Measurements from ENCODE around the gene ZNF786. TPM values are rescaled to one million over a fixed set of nuclear protein-coding genes. Genes with fewer than 3 reads are reported as not detected.

Gene ZNF786
- total and polyA plus RNA-seq, 9 of the 15 experiments (the other 6 are each of a cell fraction or from before 2014, with no cell fraction given) = 0.31 to 5.4 (median 3.0) TPM

- TF ChIP-seq HMBOX1 (IDR thresholded peaks at IDR 0.05) = no peak
- no peak for TF ChIP-seq ZNF740 (CRISPR knock-in tag; IDR thresholded peaks at IDR 0.05)
- TF ChIP-seq ZNF740 (tag; IDR thresholded peaks at IDR 0.05) = no peak
- 0 out of 2 replicates have a peak, but pooled peaks have one; percentile 41 for TF ChIP-seq SPI1 (IDR thresholded peaks at IDR 0.05; ENCODE audit: borderline replicate concordance, low read depth, low read length)
- TF ChIP-seq STAT5A (IDR thresholded peaks at IDR 0.05; ENCODE audit: borderline replicate concordance, low read length) = no peak
- TF ChIP-seq ZBTB49 (CRISPR knock-in tag; IDR thresholded peaks at IDR 0.05; ENCODE audit: borderline replicate concordance) = no peak
- TF ChIP-seq NR2C1 (IDR thresholded peaks at IDR 0.05) = no peak
- TF ChIP-seq NR2C1 (tag; IDR thresholded peaks at IDR 0.05) = no peak
- TF ChIP-seq THRAP3 (IDR thresholded peaks at IDR 0.05; ENCODE audit: borderline replicate concordance) = no peak
- TF ChIP-seq RERE (CRISPR knock-in tag; IDR thresholded peaks at IDR 0.05; ENCODE audit: borderline replicate concordance) = no peak
- 0 out of 4 replicates have a peak, but pooled peaks of 1 of the 2 experiments have one; percentile 23 for TF ChIP-seq TRIM24 (IDR thresholded peaks at IDR 0.05)
- no peak for TF ChIP-seq HNRNPUL1 (IDR thresholded peaks at IDR 0.05; ENCODE audit: low read length)
- no peak for TF ChIP-seq MAZ (CRISPR knock-in tag; conservative IDR thresholded peaks at IDR 0.05 in 1 of 2, IDR thresholded peaks at IDR 0.05 in 1 of 2)
These were observed 8.6 kb downstream of the ZNF786 start (continued) for GRCh38 chr7:149081914-149082313.
